ENCODE results near the gene BCAS1.

GRCh38 chr20:53978497-53978896, 91.9 kb downstream of the BCAS1 start:
- TF ChIP-seq POLR2A (IDR thresholded peaks at IDR 0.05): no peak
- TF ChIP-seq CTCF (IDR thresholded peaks at IDR 0.05): no peak
